ENCODE data around the gene PRR23E.

Gene PRR23E

GRCh38 chr3:127185962-127186674, 6.8 kb upstream of the PRR23E start:
- no peak for DNase-seq

DNA sequence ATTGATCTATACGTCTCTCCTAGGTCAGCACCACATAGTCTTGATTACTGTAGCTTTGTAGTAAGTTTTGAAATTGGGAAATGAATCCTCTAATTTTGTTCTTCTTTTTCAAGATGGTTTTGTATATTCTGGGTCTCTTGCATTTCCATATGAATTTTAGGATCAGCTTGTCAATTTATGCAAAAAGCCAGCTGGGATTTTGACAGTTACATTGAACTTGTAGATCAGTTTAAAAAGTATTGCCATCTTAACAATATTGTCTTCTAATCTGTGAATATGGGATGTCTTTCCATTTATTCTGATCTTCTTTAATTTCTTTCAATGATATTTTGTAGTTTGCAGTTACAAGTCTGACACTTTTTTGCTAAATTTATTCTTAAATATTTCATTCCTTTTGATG, 5.6 kb upstream of the PRR23E start:
- DNase-seq: no peak

- no peak for DNase-seq
Observed at GRCh38 chr3:127193341-127193740, 410 bp downstream of the PRR23E start.

GRCh38 chr3:127193775-127194174, 844 bp downstream of the PRR23E start:
- no peak for DNase-seq

- DNase-seq: no peak
Observed at GRCh38 chr3:127194601-127195187, 1.8 kb downstream of the PRR23E start.

DNA sequence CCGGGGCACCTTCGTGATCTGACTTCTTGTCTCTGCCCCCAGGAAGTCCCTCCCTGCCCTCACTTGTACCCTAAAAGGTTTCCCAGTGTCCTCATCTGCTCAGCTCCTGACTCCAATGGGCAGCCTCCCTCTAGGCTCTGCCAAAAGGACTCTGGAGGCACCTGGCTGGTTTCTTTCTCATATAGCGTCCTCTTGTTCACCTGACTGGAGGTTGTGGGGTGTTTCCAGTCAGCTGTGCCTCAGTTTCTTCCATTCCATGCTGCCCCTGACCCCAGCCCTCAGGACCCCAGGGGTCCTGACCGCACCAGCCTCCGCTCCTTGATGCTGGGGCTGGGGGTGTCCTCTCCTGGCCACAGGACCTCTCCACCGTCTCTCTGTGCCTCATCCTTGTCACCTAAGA, 2.5 kb downstream of the PRR23E start:
- no peak for DNase-seq

DNA sequence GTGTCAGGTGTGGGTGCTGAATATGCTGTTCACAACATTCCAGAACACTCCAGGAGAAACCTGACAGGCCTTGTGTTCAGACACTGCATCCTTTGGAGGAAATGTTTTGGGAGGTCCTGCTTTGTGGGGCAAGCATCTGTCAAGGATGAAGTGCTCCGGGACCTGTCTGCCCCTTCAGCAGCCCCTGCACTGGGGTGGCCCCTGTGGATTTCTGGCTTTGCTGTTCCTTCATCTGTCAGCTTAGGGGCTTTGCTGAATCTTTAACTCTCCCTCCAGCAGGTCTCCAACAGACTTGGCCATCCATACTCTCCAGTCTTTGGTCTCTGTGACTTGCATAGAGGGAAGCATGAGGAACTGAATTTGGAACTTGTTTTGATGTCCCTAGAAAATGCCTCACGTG, 3.1 kb downstream of the PRR23E start:
- no peak for DNase-seq

DNA sequence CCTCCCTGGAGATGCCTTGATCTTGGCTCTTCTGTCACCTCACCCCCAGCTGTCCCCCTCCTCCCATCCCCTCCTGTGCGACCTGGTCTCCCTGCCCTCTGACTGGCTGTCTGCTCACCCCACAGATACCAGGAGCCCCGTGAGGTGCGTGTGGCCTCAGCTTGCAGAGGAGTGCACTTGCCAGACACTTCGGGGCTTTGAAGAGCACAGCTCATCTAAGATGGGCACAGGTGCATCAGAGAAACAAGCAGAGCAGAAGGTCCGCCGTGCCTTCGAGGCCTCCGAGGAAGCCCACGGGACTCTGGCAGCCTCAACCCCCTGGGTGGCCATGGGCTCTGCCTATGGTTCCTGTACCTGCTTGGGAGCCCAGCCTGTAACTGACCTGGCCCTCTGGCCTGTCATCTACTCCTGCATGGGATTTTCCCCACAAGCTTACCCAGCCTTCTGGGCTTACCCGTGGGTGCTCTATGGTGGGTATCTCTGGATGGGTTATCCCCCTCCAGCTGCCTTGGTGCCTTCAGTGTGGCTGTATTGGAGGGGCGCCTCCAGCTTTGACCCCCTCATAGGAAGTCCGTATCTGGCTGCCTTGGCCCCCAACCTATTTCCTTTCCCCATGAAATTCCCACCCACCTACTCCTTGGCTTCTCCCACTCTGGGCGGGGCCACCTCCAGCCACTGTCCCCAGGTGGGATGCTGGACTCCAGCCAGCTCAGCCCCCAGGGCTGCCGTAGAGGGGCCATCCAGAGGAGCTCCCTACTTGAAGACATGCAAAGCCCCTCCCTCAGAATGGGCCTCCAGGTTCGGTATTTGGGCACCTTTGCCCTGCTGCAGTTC, 3.8 kb downstream of the PRR23E start:
- no peak for DNase-seq

GRCh38 chr3:127197300-127198189, 4.6 kb downstream of the PRR23E start:
- no peak for DNase-seq

DNA sequence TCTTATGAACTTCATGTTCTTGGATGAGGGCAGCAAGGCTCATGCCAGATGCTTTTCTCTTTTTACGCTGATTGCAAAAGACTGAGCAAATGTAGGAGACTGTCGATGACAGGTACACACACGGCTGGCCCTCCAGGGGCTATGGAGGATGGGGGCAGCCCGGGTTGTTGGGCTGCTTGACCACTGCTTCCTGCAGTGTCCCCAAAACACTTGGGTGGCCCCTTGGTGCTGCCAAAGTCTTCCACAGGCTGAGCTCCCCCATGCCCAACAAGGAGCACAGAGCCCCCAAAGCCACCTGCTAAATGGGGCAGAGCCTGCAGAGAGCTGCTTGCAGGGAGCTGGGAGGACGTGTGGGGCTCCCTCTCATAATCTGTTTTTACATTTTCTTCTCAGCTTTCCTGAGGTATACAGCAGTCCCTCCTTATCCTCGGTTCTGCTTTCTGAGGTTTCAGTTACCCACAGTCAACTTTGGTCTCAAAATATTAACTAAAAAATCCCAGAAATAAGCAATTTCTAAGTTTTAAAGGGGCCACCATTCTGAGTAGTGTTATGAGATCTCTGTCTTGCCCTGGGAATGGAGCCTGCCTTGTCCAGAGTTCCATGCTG, 7.3 kb downstream of the PRR23E start:
- DNase-seq: no peak

- no peak for DNase-seq
Observed at GRCh38 chr3:127203024-127203423, 10.1 kb downstream of the PRR23E start.

GRCh38 chr3:127204841-127205582, 12.1 kb downstream of the PRR23E start:
- DNase-seq: no peak

DNA sequence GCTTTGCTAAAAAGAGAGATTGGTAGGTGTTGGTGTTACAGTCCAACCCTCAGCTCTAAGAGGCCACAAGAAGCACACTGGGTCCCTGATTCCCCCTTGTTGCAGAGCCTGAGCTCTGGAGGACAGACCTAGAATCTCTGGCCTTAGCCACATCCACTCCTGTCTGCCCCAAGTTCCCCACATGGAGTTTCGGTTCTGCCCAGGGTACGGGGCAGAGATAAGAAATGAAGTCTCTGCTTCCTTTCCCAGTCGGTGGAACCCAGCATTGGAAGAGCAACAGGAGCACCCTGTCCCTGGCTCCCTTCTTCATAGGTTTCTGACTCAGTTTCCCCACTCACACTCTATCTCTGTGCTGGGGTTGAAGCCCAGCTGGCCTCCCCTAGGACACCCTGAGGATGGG, 13.2 kb downstream of the PRR23E start:
- no peak for DNase-seq

DNA sequence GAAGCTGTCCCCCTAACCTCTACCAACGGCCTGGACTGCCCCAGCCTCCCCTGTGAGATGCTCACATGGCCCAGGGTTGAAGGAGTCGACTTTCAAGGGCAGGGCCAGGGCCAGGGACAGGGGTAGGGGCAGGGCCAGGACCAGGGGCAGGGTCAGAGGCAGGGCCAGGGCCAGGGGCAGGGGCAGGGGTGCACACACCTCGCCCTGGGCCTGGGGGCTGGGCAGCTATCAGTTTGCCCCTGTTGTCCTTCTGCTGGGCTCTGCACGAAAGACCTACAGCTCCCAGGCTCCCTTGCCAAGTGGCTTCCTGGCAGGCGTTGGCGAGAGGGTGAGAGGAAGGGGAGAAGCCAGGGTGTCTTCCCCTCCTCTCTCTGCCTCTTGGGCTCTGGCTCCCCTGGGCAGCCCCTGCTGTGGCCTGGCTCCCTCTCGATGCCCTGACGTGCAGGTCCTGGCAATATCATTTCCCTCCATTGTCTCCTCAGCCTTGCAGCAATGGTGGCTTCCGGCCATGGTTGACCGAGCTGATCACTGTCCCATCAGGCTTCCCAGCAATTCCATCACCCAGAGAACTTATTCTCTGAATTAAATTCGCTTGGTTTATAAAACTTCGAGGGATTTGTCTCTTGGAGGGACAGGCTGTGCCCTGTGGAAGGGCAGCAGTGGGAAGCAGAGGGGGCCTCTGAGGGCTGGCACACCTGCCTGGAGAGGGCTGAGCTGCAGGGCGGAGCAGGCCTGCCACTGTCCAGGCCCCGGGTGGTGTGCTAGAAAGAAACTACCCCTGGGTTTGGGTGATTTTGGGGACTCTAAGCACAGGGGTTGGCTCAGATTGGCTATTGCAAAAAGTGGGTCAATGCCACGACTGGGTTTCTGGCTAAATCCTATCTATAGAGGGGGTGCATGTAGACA, 13.9 kb downstream of the PRR23E start:
- DNase-seq: no peak

- no peak for DNase-seq
Observed at GRCh38 chr3:127207727-127208482, 15.0 kb downstream of the PRR23E start.

DNA sequence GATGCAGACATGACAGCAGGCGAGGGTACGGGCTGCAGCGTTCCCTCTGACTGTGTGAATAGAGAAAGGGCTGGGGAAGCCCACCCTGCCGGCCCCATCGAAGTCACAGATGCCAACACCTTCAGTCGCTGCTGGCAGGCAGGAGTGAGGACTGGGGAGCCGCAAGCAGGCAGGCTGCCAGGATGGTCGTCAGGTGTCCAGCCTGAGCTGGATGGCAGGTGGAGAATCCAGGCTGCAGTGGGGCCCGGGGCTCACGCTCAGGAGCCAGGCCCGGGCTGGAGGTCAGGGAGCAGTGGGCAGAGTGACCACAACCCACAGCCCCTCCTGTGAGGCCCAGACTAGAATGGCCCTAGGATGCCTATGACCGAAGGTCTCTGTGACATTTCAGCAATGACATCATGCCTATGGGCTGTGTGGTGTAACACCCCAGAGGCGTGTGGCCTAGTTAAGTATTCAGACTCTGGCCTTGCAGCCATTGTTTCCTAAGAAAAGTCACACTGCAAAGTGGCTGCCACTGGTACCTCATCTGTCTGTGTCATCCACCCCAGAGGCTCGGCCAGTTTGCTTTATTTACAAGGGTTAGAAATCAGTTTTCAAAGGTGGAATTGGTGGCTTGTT, 15.7 kb downstream of the PRR23E start:
- DNase-seq: no peak

DNA sequence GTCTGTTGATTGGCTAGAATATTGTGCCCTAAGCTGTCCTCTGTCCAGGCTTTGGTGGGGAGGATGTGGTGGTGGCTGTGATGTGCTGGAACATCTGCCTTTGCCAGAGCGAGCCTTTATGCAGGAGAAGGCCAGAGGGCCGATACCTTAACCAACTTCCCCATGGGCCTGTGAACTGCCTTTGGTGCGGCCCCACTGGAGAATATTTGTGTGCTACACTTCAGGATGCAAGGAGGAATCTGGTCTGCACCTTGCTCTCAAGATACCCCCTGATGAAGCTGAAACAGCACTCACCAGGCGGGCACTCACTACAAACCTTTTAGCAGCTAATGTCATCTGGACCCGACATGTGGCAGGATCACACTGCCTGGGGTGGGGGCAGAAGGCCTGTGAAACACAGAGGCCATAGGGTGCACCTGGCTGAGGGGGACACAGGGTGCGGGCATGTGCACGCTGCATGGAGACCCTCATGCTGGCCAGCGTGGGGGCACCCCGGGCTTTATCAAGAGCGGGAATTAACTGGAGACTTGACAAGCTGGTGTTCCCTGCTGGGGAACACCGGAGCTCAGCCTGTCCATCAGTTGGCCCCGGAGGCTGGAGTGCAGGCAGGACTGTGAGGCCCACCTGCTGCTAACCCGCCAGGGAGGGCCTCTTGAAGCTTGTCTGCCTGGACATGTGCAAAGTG, 16.4 kb downstream of the PRR23E start:
- DNase-seq: peak in 1 of 2 experiments; percentile 41

- peak; percentile 24 to 41 for DNase-seq
Observed at GRCh38 chr3:127209840-127210653, 17.1 kb downstream of the PRR23E start.

Measured in NCI-H524 (cell line).